ENCODE data around the gene DPP6.

DPP6 gene

GRCh38 chr7:154375956-154376355 lies 323.8 kb downstream of the DPP6 start:
- Histone ChIP-seq H3K4me1 (ENCODE audit: control insufficient read depth, insufficient read depth, low read length) (no peaks in the 10 kb centered on the region), H3K9me3 (ENCODE audit: control insufficient read depth in 2 of 2, low read length in 2 of 2) (no peaks in the 10 kb centered on the region), H3K9ac (ENCODE audit: low read length in 2 of 2) (no peak overlapping the region), H3K36me3 (ENCODE audit: control insufficient read depth in 2 of 2, insufficient read depth in 2 of 2, low read length in 2 of 2) (no peaks in the 10 kb centered on the region), H3K4me3 (ENCODE audit: low read length in 2 of 2) (no peak overlapping the region), H3K27me3 (ENCODE audit: control insufficient read depth in 1 of 2, insufficient read depth in 2 of 2, low read length in 2 of 2) (no peaks in the 10 kb centered on the region), H3K27ac (ENCODE audit: low read length) (no peak overlapping the region)

GRCh38 chr7:154380771-154381170 lies 328.6 kb downstream of the DPP6 start:
- no peaks in the 10 kb centered on the region for H3K27me3 ChIP-seq (ENCODE audit: control insufficient read depth in 1 of 2, insufficient read depth in 2 of 2, low read length in 2 of 2)
- no peak overlapping the region for H3K27ac ChIP-seq (ENCODE audit: low read length)
- H3K9me3 ChIP-seq (ENCODE audit: control insufficient read depth in 2 of 2, low read length in 2 of 2), result no peaks in the 10 kb centered on the region
- H3K4me3 ChIP-seq (ENCODE audit: low read length in 2 of 2), result no peak overlapping the region
- H3K36me3 ChIP-seq (ENCODE audit: control insufficient read depth in 2 of 2, insufficient read depth in 2 of 2, low read length in 2 of 2), result no peaks in the 10 kb centered on the region
- no peak overlapping the region for H3K9ac ChIP-seq (ENCODE audit: low read length in 2 of 2)
- no peaks in the 10 kb centered on the region for H3K4me1 ChIP-seq (ENCODE audit: control insufficient read depth, insufficient read depth, low read length)

- Histone ChIP-seq H3K9me3 (ENCODE audit: control insufficient read depth in 2 of 2, low read length in 2 of 2) (no peaks in the 10 kb centered on the region), H3K27me3 (ENCODE audit: control insufficient read depth in 1 of 2, insufficient read depth in 2 of 2, low read length in 2 of 2) (no peaks in the 10 kb centered on the region), H3K4me1 (ENCODE audit: control insufficient read depth, insufficient read depth, low read length) (no peaks in the 10 kb centered on the region), H3K36me3 (ENCODE audit: control insufficient read depth in 2 of 2, insufficient read depth in 2 of 2, low read length in 2 of 2) (no peaks in the 10 kb centered on the region), H3K27ac (ENCODE audit: low read length) (no peak overlapping the region), H3K9ac (ENCODE audit: low read length in 2 of 2) (no peak overlapping the region), H3K4me3 (ENCODE audit: low read length in 2 of 2) (no peak overlapping the region)
Measured at GRCh38 chr7:154383045-154383444, 330.8 kb downstream of the DPP6 start.

GRCh38 chr7:154385214-154385613 lies 333.0 kb downstream of the DPP6 start:
- H3K9ac ChIP-seq (ENCODE audit: low read length in 2 of 2), result no peak overlapping the region
- H3K4me3 ChIP-seq (ENCODE audit: low read length in 2 of 2), result no peak overlapping the region
- H3K9me3 ChIP-seq (ENCODE audit: control insufficient read depth in 2 of 2, low read length in 2 of 2), result no peaks in the 10 kb centered on the region
- H3K27ac ChIP-seq (ENCODE audit: low read length), result no peak overlapping the region
- no peaks in the 10 kb centered on the region for H3K4me1 ChIP-seq (ENCODE audit: control insufficient read depth, insufficient read depth, low read length)
- H3K27me3 ChIP-seq (ENCODE audit: control insufficient read depth in 1 of 2, insufficient read depth in 2 of 2, low read length in 2 of 2), result no peaks in the 10 kb centered on the region
- H3K36me3 ChIP-seq (ENCODE audit: control insufficient read depth in 2 of 2, insufficient read depth in 2 of 2, low read length in 2 of 2), result no peaks in the 10 kb centered on the region

GRCh38 chr7:154387252-154387651 lies 335.1 kb downstream of the DPP6 start:
- Histone ChIP-seq H3K4me1 (ENCODE audit: control insufficient read depth, insufficient read depth, low read length) (no peaks in the 10 kb centered on the region), H3K9ac (ENCODE audit: low read length in 2 of 2) (no peak overlapping the region), H3K9me3 (ENCODE audit: control insufficient read depth in 2 of 2, low read length in 2 of 2) (no peaks in the 10 kb centered on the region), H3K27me3 (ENCODE audit: control insufficient read depth in 1 of 2, insufficient read depth in 2 of 2, low read length in 2 of 2) (no peaks in the 10 kb centered on the region), H3K27ac (ENCODE audit: low read length) (no peak overlapping the region), H3K4me3 (ENCODE audit: low read length in 2 of 2) (no peak overlapping the region), H3K36me3 (ENCODE audit: control insufficient read depth in 2 of 2, insufficient read depth in 2 of 2, low read length in 2 of 2) (no peaks in the 10 kb centered on the region)

- no peaks in the 10 kb centered on the region for H3K9me3 ChIP-seq (ENCODE audit: control insufficient read depth in 2 of 2, low read length in 2 of 2)
- no peak overlapping the region for H3K9ac ChIP-seq (ENCODE audit: low read length in 2 of 2)
- H3K27ac ChIP-seq (ENCODE audit: low read length), result no peak overlapping the region
- no peaks in the 10 kb centered on the region for H3K27me3 ChIP-seq (ENCODE audit: control insufficient read depth in 1 of 2, insufficient read depth in 2 of 2, low read length in 2 of 2)
- H3K36me3 ChIP-seq (ENCODE audit: control insufficient read depth in 2 of 2, insufficient read depth in 2 of 2, low read length in 2 of 2), result no peaks in the 10 kb centered on the region
- H3K4me3 ChIP-seq (ENCODE audit: low read length in 2 of 2), result no peak overlapping the region
- H3K4me1 ChIP-seq (ENCODE audit: control insufficient read depth, insufficient read depth, low read length), result no peaks in the 10 kb centered on the region
Measured at GRCh38 chr7:154388412-154388811, 336.2 kb downstream of the DPP6 start.

GRCh38 chr7:154388999-154389398 lies 336.8 kb downstream of the DPP6 start:
- no peak overlapping the region for H3K9ac ChIP-seq (ENCODE audit: low read length in 2 of 2)
- H3K27me3 ChIP-seq (ENCODE audit: control insufficient read depth in 1 of 2, insufficient read depth in 2 of 2, low read length in 2 of 2), result no peaks in the 10 kb centered on the region
- H3K4me1 ChIP-seq (ENCODE audit: control insufficient read depth, insufficient read depth, low read length), result no peaks in the 10 kb centered on the region
- no peaks in the 10 kb centered on the region for H3K36me3 ChIP-seq (ENCODE audit: control insufficient read depth in 2 of 2, insufficient read depth in 2 of 2, low read length in 2 of 2)
- H3K9me3 ChIP-seq (ENCODE audit: control insufficient read depth in 2 of 2, low read length in 2 of 2), result no peaks in the 10 kb centered on the region
- no peak overlapping the region for H3K4me3 ChIP-seq (ENCODE audit: low read length in 2 of 2)
- no peak overlapping the region for H3K27ac ChIP-seq (ENCODE audit: low read length)

GRCh38 chr7:154390961-154391360 lies 338.8 kb downstream of the DPP6 start:
- Histone ChIP-seq H3K9ac (ENCODE audit: low read length in 2 of 2) (no peak overlapping the region), H3K4me3 (ENCODE audit: low read length in 2 of 2) (no peak overlapping the region), H3K9me3 (ENCODE audit: control insufficient read depth in 2 of 2, low read length in 2 of 2) (peaks cover 0 to 2% of the 10 kb centered on the region in 2 donors), H3K36me3 (ENCODE audit: control insufficient read depth in 2 of 2, insufficient read depth in 2 of 2, low read length in 2 of 2) (no peaks in the 10 kb centered on the region), H3K4me1 (ENCODE audit: control insufficient read depth, insufficient read depth, low read length) (no peaks in the 10 kb centered on the region), H3K27ac (ENCODE audit: low read length) (no peak overlapping the region), H3K27me3 (ENCODE audit: control insufficient read depth in 1 of 2, insufficient read depth in 2 of 2, low read length in 2 of 2) (no peaks in the 10 kb centered on the region)

GRCh38 chr7:154394804-154395203 lies 342.6 kb downstream of the DPP6 start:
- no peak overlapping the region for H3K4me3 ChIP-seq (ENCODE audit: low read length in 2 of 2)
- H3K4me1 ChIP-seq (ENCODE audit: control insufficient read depth, insufficient read depth, low read length), result no peaks in the 10 kb centered on the region
- H3K27me3 ChIP-seq (ENCODE audit: control insufficient read depth in 1 of 2, insufficient read depth in 2 of 2, low read length in 2 of 2), result no peaks in the 10 kb centered on the region
- peaks cover 0 to 2% of the 10 kb centered on the region in 2 donors for H3K9me3 ChIP-seq (ENCODE audit: control insufficient read depth in 2 of 2, low read length in 2 of 2)
- H3K36me3 ChIP-seq (ENCODE audit: control insufficient read depth in 2 of 2, insufficient read depth in 2 of 2, low read length in 2 of 2), result no peaks in the 10 kb centered on the region
- H3K27ac ChIP-seq (ENCODE audit: low read length), result no peak overlapping the region
- H3K9ac ChIP-seq (ENCODE audit: low read length in 2 of 2), result no peak overlapping the region

- Histone ChIP-seq H3K9ac (ENCODE audit: low read length in 2 of 2) (no peak overlapping the region), H3K4me1 (ENCODE audit: control insufficient read depth, insufficient read depth, low read length) (no peaks in the 10 kb centered on the region), H3K36me3 (ENCODE audit: control insufficient read depth in 2 of 2, insufficient read depth in 2 of 2, low read length in 2 of 2) (no peaks in the 10 kb centered on the region), H3K27ac (ENCODE audit: low read length) (no peak overlapping the region), H3K4me3 (ENCODE audit: low read length in 2 of 2) (no peak overlapping the region), H3K9me3 (ENCODE audit: control insufficient read depth in 2 of 2, low read length in 2 of 2) (no peaks in the 10 kb centered on the region), H3K27me3 (ENCODE audit: control insufficient read depth in 1 of 2, insufficient read depth in 2 of 2, low read length in 2 of 2) (no peaks in the 10 kb centered on the region)
Measured at GRCh38 chr7:154406312-154406711, 354.1 kb downstream of the DPP6 start.

GRCh38 chr7:154409703-154410311 lies 357.6 kb downstream of the DPP6 start:
- Histone ChIP-seq H3K36me3 (ENCODE audit: control insufficient read depth in 2 of 2, insufficient read depth in 2 of 2, low read length in 2 of 2) (no peaks in the 10 kb centered on the region), H3K9me3 (ENCODE audit: control insufficient read depth in 2 of 2, low read length in 2 of 2) (no peaks in the 10 kb centered on the region), H3K9ac (ENCODE audit: low read length in 2 of 2) (no peak overlapping the region), H3K27me3 (ENCODE audit: control insufficient read depth in 1 of 2, insufficient read depth in 2 of 2, low read length in 2 of 2) (no peaks in the 10 kb centered on the region), H3K4me1 (ENCODE audit: control insufficient read depth, insufficient read depth, low read length) (no peaks in the 10 kb centered on the region), H3K4me3 (ENCODE audit: low read length in 2 of 2) (no peak overlapping the region), H3K27ac (ENCODE audit: low read length) (no peak overlapping the region)
